ENCODE measurements around the gene ZNF281.

DNA sequence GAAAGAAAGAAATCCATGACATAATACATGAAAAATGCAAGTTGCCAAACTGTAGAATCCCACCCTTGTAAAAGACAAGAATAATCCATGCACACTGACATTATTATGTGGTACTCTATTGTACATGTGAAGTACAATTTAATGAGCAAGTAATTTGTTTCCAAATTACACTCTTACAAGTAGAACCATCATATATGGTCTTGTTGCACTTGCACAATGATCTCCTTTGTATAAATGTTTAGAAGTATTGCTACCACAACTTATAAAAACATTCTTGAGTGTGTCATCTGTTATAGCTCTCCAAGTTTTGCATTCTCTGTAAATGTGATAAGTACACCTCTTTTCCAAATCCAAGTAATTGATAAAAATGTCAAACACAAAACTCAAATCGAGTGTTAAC is 29.1 kb upstream of the ZNF281 start:
- TF ChIP-seq, protein P1, sequence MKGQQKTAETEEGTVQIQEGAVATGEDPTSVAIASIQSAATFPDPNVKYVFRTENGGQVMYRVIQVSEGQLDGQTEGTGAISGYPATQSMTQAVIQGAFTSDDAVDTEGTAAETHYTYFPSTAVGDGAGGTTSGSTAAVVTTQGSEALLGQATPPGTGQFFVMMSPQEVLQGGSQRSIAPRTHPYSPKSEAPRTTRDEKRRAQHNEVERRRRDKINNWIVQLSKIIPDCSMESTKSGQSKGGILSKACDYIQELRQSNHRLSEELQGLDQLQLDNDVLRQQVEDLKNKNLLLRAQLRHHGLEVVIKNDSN (CRISPR knock-in tag; IDR thresholded peaks at IDR 0.05), result no peak
- TF ChIP-seq, protein P2, sequence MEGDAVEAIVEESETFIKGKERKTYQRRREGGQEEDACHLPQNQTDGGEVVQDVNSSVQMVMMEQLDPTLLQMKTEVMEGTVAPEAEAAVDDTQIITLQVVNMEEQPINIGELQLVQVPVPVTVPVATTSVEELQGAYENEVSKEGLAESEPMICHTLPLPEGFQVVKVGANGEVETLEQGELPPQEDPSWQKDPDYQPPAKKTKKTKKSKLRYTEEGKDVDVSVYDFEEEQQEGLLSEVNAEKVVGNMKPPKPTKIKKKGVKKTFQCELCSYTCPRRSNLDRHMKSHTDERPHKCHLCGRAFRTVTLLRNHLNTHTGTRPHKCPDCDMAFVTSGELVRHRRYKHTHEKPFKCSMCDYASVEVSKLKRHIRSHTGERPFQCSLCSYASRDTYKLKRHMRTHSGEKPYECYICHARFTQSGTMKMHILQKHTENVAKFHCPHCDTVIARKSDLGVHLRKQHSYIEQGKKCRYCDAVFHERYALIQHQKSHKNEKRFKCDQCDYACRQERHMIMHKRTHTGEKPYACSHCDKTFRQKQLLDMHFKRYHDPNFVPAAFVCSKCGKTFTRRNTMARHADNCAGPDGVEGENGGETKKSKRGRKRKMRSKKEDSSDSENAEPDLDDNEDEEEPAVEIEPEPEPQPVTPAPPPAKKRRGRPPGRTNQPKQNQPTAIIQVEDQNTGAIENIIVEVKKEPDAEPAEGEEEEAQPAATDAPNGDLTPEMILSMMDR (IDR thresholded peaks at IDR 0.05), result no peak
- TF ChIP-seq, protein P3, sequence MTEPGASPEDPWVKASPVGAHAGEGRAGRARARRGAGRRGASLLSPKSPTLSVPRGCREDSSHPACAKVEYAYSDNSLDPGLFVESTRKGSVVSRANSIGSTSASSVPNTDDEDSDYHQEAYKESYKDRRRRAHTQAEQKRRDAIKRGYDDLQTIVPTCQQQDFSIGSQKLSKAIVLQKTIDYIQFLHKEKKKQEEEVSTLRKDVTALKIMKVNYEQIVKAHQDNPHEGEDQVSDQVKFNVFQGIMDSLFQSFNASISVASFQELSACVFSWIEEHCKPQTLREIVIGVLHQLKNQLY (CRISPR knock-in tag; IDR thresholded peaks at IDR 0.05), result no peak
- no peak for TF ChIP-seq TCF7 (CRISPR knock-in tag; IDR thresholded peaks at IDR 0.05; ENCODE audit: low read depth)
- TF ChIP-seq ELF4 (CRISPR knock-in tag; IDR thresholded peaks at IDR 0.05; ENCODE audit: low read depth), result no peak
- no peak for TF ChIP-seq NR2C2 (CRISPR knock-in tag; IDR thresholded peaks at IDR 0.05)
